ENCODE data around the gene KIF12. TPM values are rescaled to one million over a fixed set of nuclear protein-coding genes. Genes with fewer than 3 reads are reported as not detected.

Gene KIF12
- total and polyA plus RNA-seq, 2 donors (not counting 3 experiments of a cell fraction or from before 2014, with no cell fraction given): 0.46 to 0.97 TPM

- POLR2A ChIA-PET: no interaction called here
Observed at GRCh38 chr9:114146735-114147134, 47.6 kb upstream of the KIF12 start.

More at GRCh38 chr9:114146735-114147134, 47.6 kb upstream of the KIF12 start:
- FAIRE-seq: no peak
- no TSS peak for BruUV-seq (replicated peaks)
- Histone ChIP-seq H3K27ac (ENCODE audit: insufficient read depth, low read depth, low read length) (no peak overlapping the region), H4K20me1 (replicated peaks; ENCODE audit: control insufficient read depth, extremely low read depth, insufficient read depth, low read length) (no peaks in the 10 kb centered on the region), H3K9me3 (replicated peaks; ENCODE audit: control insufficient read depth, insufficient read depth, low read length) (no peaks in the 10 kb centered on the region), H3K27me3 (ENCODE audit: control insufficient read depth in 2 of 2, insufficient read depth in 2 of 2, low read length in 2 of 2) (peaks cover 18 to 26% of the 10 kb centered on the region in 2 experiments), H3K4me3 (replicated peaks in 1 of 3; ENCODE audit: insufficient read depth in 1 of 3, low read depth in 1 of 3, low read length in 3 of 3) (no peak overlapping the region), H3K4me2 (ENCODE audit: insufficient read depth, low read length) (no peak overlapping the region), H3K9ac (replicated peaks; ENCODE audit: extremely low read depth, insufficient read depth, low read length) (no peak overlapping the region), H3K36me3 (ENCODE audit: control insufficient read depth in 2 of 2, extremely low read depth in 1 of 2, insufficient read depth in 2 of 2, low read length in 2 of 2) (no peaks in the 10 kb centered on the region), H3K9me1 (replicated peaks; ENCODE audit: control insufficient read depth, extremely low read depth, insufficient read depth, low read length) (no peaks in the 10 kb centered on the region), H2AFZ (ENCODE audit: low read depth, low read length) (no peak overlapping the region), H3K79me2 (ENCODE audit: control insufficient read depth, insufficient read depth, low read length) (no peaks in the 10 kb centered on the region), H3K4me1 (ENCODE audit: control insufficient read depth, extremely low read depth, insufficient read depth, low read length) (no peaks in the 10 kb centered on the region)
- CTCF ChIA-PET: interaction anchor here (0.6 to 5.6 kb wide), 4 partner anchors 9 to 144 kb away, joined by 3 to 27 read pairs (median 5); partner anchors contain the start of gene COL27A1
- no peak for TF ChIP-seq EZH2 (IDR thresholded peaks at IDR 0.05; ENCODE audit: borderline replicate concordance, low read depth, low read length, severe bottlenecking)
- TF ChIP-seq FOS (IDR thresholded peaks at IDR 0.05; ENCODE audit: borderline replicate concordance, insufficient read depth, low read length): no peak
- no peak for TF ChIP-seq POLR2AphosphoS5 (IDR thresholded peaks at IDR 0.05; ENCODE audit: insufficient read depth, low read depth, low read length)
- TF ChIP-seq GATA2 (IDR thresholded peaks at IDR 0.05; ENCODE audit: insufficient read depth, insufficient read length, low read depth, low read length): no peak
- no peak for TF ChIP-seq JUN (IDR thresholded peaks at IDR 0.05; ENCODE audit: borderline replicate concordance, insufficient read depth, insufficient read length, low read depth)
- no peak for TF ChIP-seq POLR2A (IDR thresholded peaks at IDR 0.05; ENCODE audit: low read depth, low read length)
- TF ChIP-seq CTCF (IDR thresholded peaks at IDR 0.05; ENCODE audit: extremely low read depth in 1 of 2, insufficient read depth in 1 of 2, low read depth in 1 of 2, low read length in 2 of 2): no peak
- TF ChIP-seq MAX (IDR thresholded peaks at IDR 0.05; ENCODE audit: insufficient read depth, insufficient read length): no peak
- TF ChIP-seq MYC (IDR thresholded peaks at IDR 0.05; ENCODE audit: low read depth, low read length): no peak
- dilution Hi-C loops (cut with MboI; ENCODE audit: extremely low pct_ligation_motif_present, low sequenced_read_pairs): no loop called here
- DNase-seq (ENCODE audit: low read depth, low spot score): no peak
- intact Hi-C loops (cut with micrococcal nuclease): no loop called here
